ENCODE data around the gene PSORS1C1.

The PSORS1C1 gene

GRCh38 chr6:31138982-31139381 is 24.4 kb downstream of the PSORS1C1 start, which contains the start of gene PSORS1C2:
Gene PSORS1C2, minus strand, starts transcription at chr6:31139066. Its CDS starts 40 bp downstream, at chr6:31139026.
- TF ChIP-seq, protein P1, sequence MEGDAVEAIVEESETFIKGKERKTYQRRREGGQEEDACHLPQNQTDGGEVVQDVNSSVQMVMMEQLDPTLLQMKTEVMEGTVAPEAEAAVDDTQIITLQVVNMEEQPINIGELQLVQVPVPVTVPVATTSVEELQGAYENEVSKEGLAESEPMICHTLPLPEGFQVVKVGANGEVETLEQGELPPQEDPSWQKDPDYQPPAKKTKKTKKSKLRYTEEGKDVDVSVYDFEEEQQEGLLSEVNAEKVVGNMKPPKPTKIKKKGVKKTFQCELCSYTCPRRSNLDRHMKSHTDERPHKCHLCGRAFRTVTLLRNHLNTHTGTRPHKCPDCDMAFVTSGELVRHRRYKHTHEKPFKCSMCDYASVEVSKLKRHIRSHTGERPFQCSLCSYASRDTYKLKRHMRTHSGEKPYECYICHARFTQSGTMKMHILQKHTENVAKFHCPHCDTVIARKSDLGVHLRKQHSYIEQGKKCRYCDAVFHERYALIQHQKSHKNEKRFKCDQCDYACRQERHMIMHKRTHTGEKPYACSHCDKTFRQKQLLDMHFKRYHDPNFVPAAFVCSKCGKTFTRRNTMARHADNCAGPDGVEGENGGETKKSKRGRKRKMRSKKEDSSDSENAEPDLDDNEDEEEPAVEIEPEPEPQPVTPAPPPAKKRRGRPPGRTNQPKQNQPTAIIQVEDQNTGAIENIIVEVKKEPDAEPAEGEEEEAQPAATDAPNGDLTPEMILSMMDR (conservative IDR thresholded peaks at IDR 0.05; ENCODE audit: low read depth, low read length) = no peak
- DNase-seq (ENCODE audit: low read depth) = no peak
- no peak within 1 kb of the TSS for H3K4me3 ChIP-seq (ENCODE audit: low read length)

DNA sequence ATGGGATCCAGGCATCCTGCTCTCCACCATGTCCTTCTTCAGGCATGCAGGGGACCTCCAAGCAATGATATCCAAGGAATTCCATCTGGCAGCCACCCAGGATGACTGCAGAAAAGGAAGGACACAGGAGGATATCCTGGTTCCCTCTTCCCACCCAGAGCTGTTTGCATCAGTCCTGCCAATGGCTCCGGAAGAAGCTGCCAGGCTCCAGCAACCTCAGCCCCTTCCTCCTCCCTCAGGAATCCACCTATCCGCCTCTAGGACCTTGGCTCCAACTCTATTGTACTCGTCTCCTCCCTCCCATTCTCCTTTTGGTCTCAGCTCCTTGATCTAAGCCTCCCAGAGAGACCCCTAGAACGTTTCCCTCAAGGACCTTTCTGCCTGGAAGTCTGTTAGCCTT is 25.0 kb downstream of the PSORS1C1 start:
- DNase-seq (ENCODE audit: low read depth) = no peak

GRCh38 chr6:31140643-31141042 is 26.0 kb downstream of the PSORS1C1 start:
- TF ChIP-seq, protein P1 (conservative IDR thresholded peaks at IDR 0.05; ENCODE audit: low read depth, low read length) = no peak
- DNase-seq (ENCODE audit: low read depth) = no peak
- H3K4me3 ChIP-seq (ENCODE audit: low read length) = no peak overlapping the region

More for the DNA sequence above, 25.0 kb downstream of the PSORS1C1 start:
- H3K4me3 ChIP-seq (ENCODE audit: low read length) = no peak overlapping the region
- TF ChIP-seq, protein P1 (conservative IDR thresholded peaks at IDR 0.05; ENCODE audit: low read depth, low read length) = no peak

DNA sequence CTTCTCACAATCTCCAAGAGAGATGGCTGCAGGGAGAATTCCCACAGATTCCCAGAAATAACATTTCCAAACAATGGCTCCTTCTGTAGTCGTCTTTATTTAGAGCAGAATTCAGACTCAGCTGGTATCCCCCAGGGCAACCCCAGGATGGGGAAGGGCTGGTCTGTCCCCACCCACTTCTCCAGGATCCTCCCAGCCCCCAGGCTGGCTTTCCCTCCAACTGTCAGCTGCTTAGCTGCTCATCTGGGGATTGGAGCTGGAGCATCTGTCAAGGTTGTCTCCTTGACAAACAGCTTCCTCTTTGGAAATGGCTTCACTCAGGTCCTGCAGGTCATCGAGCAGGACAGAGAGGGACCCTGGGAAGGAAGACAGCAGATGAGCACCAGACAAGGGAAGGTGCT is 27.8 kb downstream of the PSORS1C1 start:
- H3K4me3 ChIP-seq (ENCODE audit: low read length) = no peak overlapping the region
- no peak for DNase-seq (ENCODE audit: low read depth)
- TF ChIP-seq, protein P1 (conservative IDR thresholded peaks at IDR 0.05; ENCODE audit: low read depth, low read length) = no peak

DNA sequence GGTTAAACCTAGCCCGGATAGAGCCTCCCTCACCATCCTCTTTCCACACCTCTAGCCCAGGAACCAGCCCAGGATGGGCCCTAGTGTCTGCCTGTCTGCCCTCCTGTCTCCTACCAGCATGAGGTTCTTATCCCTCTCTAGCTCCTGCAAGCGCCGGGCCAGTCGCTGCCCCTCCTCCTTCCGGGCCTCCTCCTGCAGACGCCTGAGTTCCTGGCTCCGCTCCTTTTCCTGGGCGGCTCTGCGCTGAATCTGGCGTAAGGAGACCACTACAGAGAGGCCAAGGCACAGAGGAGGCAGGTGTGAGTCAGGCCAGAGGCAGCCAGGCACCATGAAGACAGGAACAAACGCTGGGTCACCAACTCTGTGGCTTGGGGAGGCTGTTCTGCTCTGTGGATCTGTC is 28.5 kb downstream of the PSORS1C1 start:
- TF ChIP-seq, protein P1 (conservative IDR thresholded peaks at IDR 0.05; ENCODE audit: low read depth, low read length) = no peak
- no peak for DNase-seq (ENCODE audit: low read depth)
- no peak overlapping the region for H3K4me3 ChIP-seq (ENCODE audit: low read length)

- DNase-seq (ENCODE audit: low read depth) = no peak
- TF ChIP-seq, protein P1 (conservative IDR thresholded peaks at IDR 0.05; ENCODE audit: low read depth, low read length) = no peak
- no peak overlapping the region for H3K4me3 ChIP-seq (ENCODE audit: low read length)
Measured at GRCh38 chr6:31144296-31144969, 29.8 kb downstream of the PSORS1C1 start.

DNA sequence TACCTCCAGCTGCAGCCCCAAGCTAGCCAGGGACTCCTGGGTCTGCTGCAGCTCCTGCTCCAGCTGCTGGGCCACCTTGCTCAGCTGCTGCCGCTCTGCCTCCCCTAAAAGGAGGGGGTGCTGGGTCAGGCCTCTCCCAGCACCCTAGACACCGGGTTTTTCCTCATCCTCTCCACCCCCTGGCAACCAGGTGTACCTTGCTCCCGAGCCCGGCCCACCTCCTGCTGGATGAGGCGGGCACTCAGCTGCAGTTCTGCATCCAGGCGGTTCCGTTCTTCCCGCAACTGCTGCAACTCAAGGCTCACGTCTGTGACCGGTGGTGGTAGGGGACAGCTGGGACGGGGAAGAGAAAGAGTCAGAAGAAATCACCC is 30.4 kb downstream of the PSORS1C1 start:
- H3K4me3 ChIP-seq (ENCODE audit: low read length) = no peak overlapping the region
- DNase-seq (ENCODE audit: low read depth) = no peak
- TF ChIP-seq, protein P1 (conservative IDR thresholded peaks at IDR 0.05; ENCODE audit: low read depth, low read length) = no peak
